Endothelial cell of umbilical vein (primary cell): ENCODE results near the gene ARHGAP28. TPM values are rescaled to one million over a fixed set of nuclear protein-coding genes. Genes with fewer than 3 reads are reported as not detected.

Source experiments
- BruUV-seq: library from RNA; stranded (reverse); fragments of 400-500 nt; replicated peaks from 2 replicates; lab custom pipeline; 2021; lab: Mats Ljungman, UMichigan
- CTCF ChIA-PET: fragments of 300-600, 350-600 bp; sonication (Branson Sonifier 250); formaldehyde crosslinking; loops from one replicate; lab custom pipeline; 2021; ENCODE audit warnings: antibody characterized with exemption, inconsistent platforms; lab: Charles Lee
- POLR2A ChIA-PET: fragments of 300-600, 350-600 bp; sonication (Branson Sonifier 250); formaldehyde crosslinking; loops from one replicate; lab custom pipeline; 2021; ENCODE audit warnings: antibody characterized with exemption, inconsistent platforms; lab: Charles Lee
- DNase-seq: peaks from one replicate; pipeline ENCODE4 v3.0.0-alpha.2; 2011; ENCODE audit warnings: low read depth, low spot score
- FAIRE-seq: peaks from 2 replicates; lab custom pipeline; 2011; peaks lifted over from hg19 to GRCh38; lab: Jason Lieb, UNC
- H2AFZ ChIP-seq: 2 replicates; pipeline ENCODE4 v1.6.0; 2012; ENCODE audit warnings: low read depth, low read length, control low read depth, inconsistent platforms
- H3K27ac ChIP-seq: 2 replicates; pipeline ENCODE4 v1.5.1; 2011; ENCODE audit warnings: low read depth, mild to moderate bottlenecking, control low read depth, low read length, moderate library complexity; ENCODE audit not compliant: insufficient read depth
- H3K27me3 ChIP-seq, 2 experiments: 2 replicates each; pipeline versions ENCODE4 v1.6.0 to v1.6.1; 2011; ENCODE audit warnings: low read length in 2 of 2, mixed read lengths in 1 of 2; ENCODE audit not compliant: control insufficient read depth in 2 of 2, insufficient read depth in 2 of 2
- H3K36me3 ChIP-seq, 2 experiments: 2 replicates in 1 of 2; 3 replicates in 1 of 2; pipeline ENCODE4 v1.5.1; 2011; ENCODE audit warnings: low read length in 2 of 2, mild to moderate bottlenecking in 1 of 2, moderate library complexity in 1 of 2; ENCODE audit not compliant: control insufficient read depth in 2 of 2, insufficient read depth in 2 of 2; ENCODE audit errors: extremely low read depth in 1 of 2
- H3K4me1 ChIP-seq: 3 replicates; pipeline ENCODE4 v1.5.1; 2011; ENCODE audit warnings: mild to moderate bottlenecking, low read length; ENCODE audit not compliant: control insufficient read depth, insufficient read depth; ENCODE audit errors: extremely low read depth
- H3K4me2 ChIP-seq: 2 replicates; pipeline ENCODE4 v1.6.1; 2011; ENCODE audit warnings: low read length, control low read depth, mixed read lengths; ENCODE audit not compliant: insufficient read depth
- H3K4me3 ChIP-seq, 3 experiments: fragments of 200-600 bp in 1 of 3; sonication (generic), shearing (Covaris generic) in 1 of 3; replicated peaks in 1 of 3; 2 replicates each; pipeline ENCODE4 v1.5.1; 2011 to 2016; ENCODE audit warnings: control low read depth in 3 of 3, low read length in 3 of 3, mild to moderate bottlenecking in 2 of 3, inconsistent platforms in 1 of 3, low read depth in 1 of 3, moderate library complexity in 1 of 3; ENCODE audit not compliant: insufficient read depth in 1 of 3
- H3K79me2 ChIP-seq: 2 replicates; pipeline ENCODE4 v1.6.0; 2012; ENCODE audit warnings: low read length, inconsistent platforms; ENCODE audit not compliant: control insufficient read depth, insufficient read depth
- H3K9ac ChIP-seq: replicated peaks from 2 replicates; pipeline ENCODE3; 2011; ENCODE audit warnings: low read length, control low read depth; ENCODE audit not compliant: insufficient read depth; ENCODE audit errors: extremely low read depth
- H3K9me1 ChIP-seq: replicated peaks from 3 replicates; pipeline ENCODE4 v1.6.0; 2011; ENCODE audit warnings: mild to moderate bottlenecking, low read length; ENCODE audit not compliant: control insufficient read depth, insufficient read depth; ENCODE audit errors: extremely low read depth
- H3K9me3 ChIP-seq: replicated peaks from 2 replicates; pipeline ENCODE4 v1.5.1; 2012; ENCODE audit warnings: low read length, inconsistent platforms; ENCODE audit not compliant: control insufficient read depth, insufficient read depth
- H4K20me1 ChIP-seq: replicated peaks from 2 replicates; pipeline ENCODE3; 2011; ENCODE audit warnings: mild to moderate bottlenecking, low read length; ENCODE audit not compliant: control insufficient read depth, insufficient read depth; ENCODE audit errors: extremely low read depth
- EZH2 ChIP-seq: IDR thresholded peaks from 2 replicates; pipeline ENCODE4 v1.6.1; 2012; ENCODE audit warnings: borderline replicate concordance, low read depth, mild to moderate bottlenecking, moderate library complexity, low read length, inconsistent platforms; ENCODE audit not compliant: severe bottlenecking
- FOS ChIP-seq: IDR thresholded peaks from 2 replicates; pipeline ENCODE4 v1.6.1; 2011; ENCODE audit warnings: mild to moderate bottlenecking, low read length, moderate library complexity, borderline replicate concordance; ENCODE audit not compliant: insufficient read depth
- GATA2 ChIP-seq: IDR thresholded peaks from 2 replicates; pipeline ENCODE4 v1.7.0; 2011; ENCODE audit warnings: low read depth, mild to moderate bottlenecking, moderate library complexity, mixed read lengths, low read length; ENCODE audit not compliant: insufficient read length, insufficient read depth
- JUN ChIP-seq: IDR thresholded peaks from 2 replicates; pipeline ENCODE4 v1.6.1; 2011; ENCODE audit warnings: borderline replicate concordance, low read depth; ENCODE audit not compliant: insufficient read length, insufficient read depth
- MAX ChIP-seq: IDR thresholded peaks from 2 replicates; pipeline ENCODE4 v1.6.1; 2011; ENCODE audit not compliant: insufficient read depth, insufficient read length
- MYC ChIP-seq: IDR thresholded peaks from one replicate; pipeline ENCODE4 v1.6.1; 2011; ENCODE audit warnings: mild to moderate bottlenecking, low read depth, low read length
- POLR2A ChIP-seq: IDR thresholded peaks from 2 replicates; pipeline ENCODE4 v1.6.1; 2012; ENCODE audit warnings: low read depth, mild to moderate bottlenecking, control low read depth, low read length
- POLR2AphosphoS5 ChIP-seq: IDR thresholded peaks from 2 replicates; pipeline ENCODE4 v1.6.1; 2012; ENCODE audit warnings: low read depth, mild to moderate bottlenecking, control low read depth, low read length, moderate library complexity; ENCODE audit not compliant: insufficient read depth
- dilution Hi-C: fragments of 300-500 bp; cut with MboI; formaldehyde crosslinking; loops from one replicate; pipeline ENCODE4 v1.15.0; 2019; ENCODE audit warnings: low sequenced_read_pairs; ENCODE audit not compliant: extremely low pct_ligation_motif_present
- intact Hi-C: fragments of 100-400 bp; cut with micrococcal nuclease; formaldehyde crosslinking; loops from one replicate; pipeline ENCODE4 v1.10.0; 2022
- polyA plus RNA-seq, 4 experiments: library from polyadenylated mRNA; depleted of rRNA in 3 of 4; stranded (reverse) in 3 of 4; unstranded in 1 of 4; fragments of >200 nt; gene quantifications; 2 replicates each; pipeline versions ENCODE4 v1.2.1 to v1.2.3, GENCODE V29; 2011 to 2012; ENCODE audit warnings: missing spikeins in 1 of 4
- total RNA-seq: library from RNA; stranded (reverse); gene quantifications from 2 replicates; pipeline ENCODE4 v1.2.3, GENCODE V29; 2021
- TF ChIP-seq, protein P1 (sequence below), 2 donors: IDR thresholded peaks; 1 replicate in 1 of 2; 2 replicates in 1 of 2; pipeline ENCODE4 v1.5.1; 2011; ENCODE audit warnings: low read length in 2 of 2, mild to moderate bottlenecking in 2 of 2, moderate library complexity in 2 of 2, control low read depth in 1 of 2, inconsistent platforms in 1 of 2, low read depth in 1 of 2; ENCODE audit not compliant: insufficient read depth in 1 of 2; ENCODE audit errors: extremely low read depth in 1 of 2

ARHGAP28 gene
- total and polyA plus RNA-seq, 2 donors (not counting 3 experiments of a cell fraction or from before 2014, with no cell fraction given): 3.8 to 23.4 TPM

DNA sequence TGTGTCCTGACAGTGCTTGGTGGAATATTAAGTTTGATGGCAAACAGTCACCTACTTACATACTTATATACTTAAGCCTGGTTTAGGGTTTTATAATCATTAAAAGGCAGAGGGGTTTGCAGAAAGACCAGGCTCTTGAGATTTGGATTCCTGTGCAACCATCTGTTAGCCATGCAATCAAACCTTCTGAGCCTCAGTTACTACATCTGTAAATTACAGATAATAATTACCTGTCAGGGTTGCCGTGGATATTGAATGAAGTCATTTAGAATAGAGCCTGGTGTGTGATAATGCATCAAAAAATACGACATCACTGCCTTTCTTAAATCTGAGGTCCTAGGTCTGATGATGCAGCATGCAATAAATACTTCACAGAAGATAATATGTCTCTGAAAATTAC, 152.9 kb downstream of the ARHGAP28 start:
- Histone ChIP-seq H3K4me3 (no peak overlapping the region), H3K27me3 (no peaks in the 10 kb centered on the region), H3K9ac (no peak overlapping the region), H3K79me2 (no peaks in the 10 kb centered on the region), H4K20me1 (no peaks in the 10 kb centered on the region), H3K9me3 (no peaks in the 10 kb centered on the region), H3K4me1 (peaks cover 2% of the 10 kb centered on the region), H3K27ac (no peak overlapping the region), H3K36me3 (peaks cover 0 to 2% of the 10 kb centered on the region in 2 experiments), H3K9me1 (no peaks in the 10 kb centered on the region), H2AFZ (no peak overlapping the region), H3K4me2 (no peak overlapping the region)
- intact Hi-C loops (no loop called here), dilution Hi-C loops (loop anchor here (25.0 kb wide), 1 partner anchor 345 kb away; no protein-coding TSS in a partner anchor)
- BruUV-seq: no TSS peak
- FAIRE-seq (no peak), DNase-seq (no peak)
- POLR2A ChIA-PET: no interaction called here
- TF ChIP-seq JUN (no peak), FOS (no peak), MAX (no peak), POLR2AphosphoS5 (no peak), MYC (no peak), EZH2 (no peak), POLR2A (no peak), GATA2 (no peak)
- TF ChIP-seq, protein P1, sequence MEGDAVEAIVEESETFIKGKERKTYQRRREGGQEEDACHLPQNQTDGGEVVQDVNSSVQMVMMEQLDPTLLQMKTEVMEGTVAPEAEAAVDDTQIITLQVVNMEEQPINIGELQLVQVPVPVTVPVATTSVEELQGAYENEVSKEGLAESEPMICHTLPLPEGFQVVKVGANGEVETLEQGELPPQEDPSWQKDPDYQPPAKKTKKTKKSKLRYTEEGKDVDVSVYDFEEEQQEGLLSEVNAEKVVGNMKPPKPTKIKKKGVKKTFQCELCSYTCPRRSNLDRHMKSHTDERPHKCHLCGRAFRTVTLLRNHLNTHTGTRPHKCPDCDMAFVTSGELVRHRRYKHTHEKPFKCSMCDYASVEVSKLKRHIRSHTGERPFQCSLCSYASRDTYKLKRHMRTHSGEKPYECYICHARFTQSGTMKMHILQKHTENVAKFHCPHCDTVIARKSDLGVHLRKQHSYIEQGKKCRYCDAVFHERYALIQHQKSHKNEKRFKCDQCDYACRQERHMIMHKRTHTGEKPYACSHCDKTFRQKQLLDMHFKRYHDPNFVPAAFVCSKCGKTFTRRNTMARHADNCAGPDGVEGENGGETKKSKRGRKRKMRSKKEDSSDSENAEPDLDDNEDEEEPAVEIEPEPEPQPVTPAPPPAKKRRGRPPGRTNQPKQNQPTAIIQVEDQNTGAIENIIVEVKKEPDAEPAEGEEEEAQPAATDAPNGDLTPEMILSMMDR (IDR thresholded peaks at IDR 0.05; ENCODE audit: extremely low read depth in 1 of 2, insufficient read depth in 1 of 2, low read depth in 1 of 2, low read length in 2 of 2): no peak
- CTCF ChIA-PET: no interaction called here
